GM18520 (cell line): ENCODE data around the gene CIDEB.
A peak's percentile ranks its signal among the peaks of the same experiment; 100 is the strongest.
"Not testable (repeated sequence)": the region's sequence is repeated elsewhere in the genome, so short reads cannot be mapped to it uniquely, and the experiment has no call there.

ENCODE experiments used
- ATAC-seq: cut with Tn5 transposase; IDR thresholded peaks from one replicate; pipeline ENCODE4 v1.9.1; 2021; ENCODE audit not compliant: unreplicated experiment

The CIDEB gene

DNA sequence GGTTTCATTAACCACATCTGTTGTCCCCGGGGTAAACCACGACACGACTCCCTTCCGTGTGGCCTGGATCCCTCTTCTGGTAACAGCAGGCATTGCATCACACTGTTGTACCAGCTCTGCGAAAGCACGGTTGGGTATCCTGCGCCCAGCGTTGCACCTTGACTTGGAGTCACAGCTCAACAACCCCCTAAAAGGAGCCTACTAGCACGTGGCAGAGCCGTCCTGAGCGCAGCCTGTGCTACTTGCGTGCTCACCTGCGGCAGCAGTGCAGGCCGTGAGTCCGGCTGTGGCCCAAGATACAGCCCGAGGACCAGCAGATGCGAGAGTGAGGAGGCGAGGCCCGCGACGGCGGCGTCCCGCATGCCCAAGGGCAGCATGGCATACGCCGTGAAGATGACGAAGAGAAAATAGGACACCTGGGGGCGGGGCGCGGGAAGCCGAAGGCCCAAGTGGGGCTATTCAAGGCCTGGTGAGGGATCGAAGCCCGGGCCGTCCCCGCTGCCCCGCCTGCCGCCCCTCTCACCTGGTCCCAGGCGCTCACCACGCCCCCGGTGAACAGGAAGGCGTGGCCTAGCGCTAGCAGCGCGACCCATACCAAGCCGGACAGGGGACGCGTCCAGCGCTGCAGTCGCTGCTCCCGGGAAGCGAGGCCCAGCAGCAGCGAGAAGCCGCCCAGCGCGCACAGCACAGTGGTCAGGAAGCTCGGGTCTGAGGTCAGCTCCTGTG lies 24.7 kb upstream of the CIDEB start:
- peak; percentile 61 for ATAC-seq

DNA sequence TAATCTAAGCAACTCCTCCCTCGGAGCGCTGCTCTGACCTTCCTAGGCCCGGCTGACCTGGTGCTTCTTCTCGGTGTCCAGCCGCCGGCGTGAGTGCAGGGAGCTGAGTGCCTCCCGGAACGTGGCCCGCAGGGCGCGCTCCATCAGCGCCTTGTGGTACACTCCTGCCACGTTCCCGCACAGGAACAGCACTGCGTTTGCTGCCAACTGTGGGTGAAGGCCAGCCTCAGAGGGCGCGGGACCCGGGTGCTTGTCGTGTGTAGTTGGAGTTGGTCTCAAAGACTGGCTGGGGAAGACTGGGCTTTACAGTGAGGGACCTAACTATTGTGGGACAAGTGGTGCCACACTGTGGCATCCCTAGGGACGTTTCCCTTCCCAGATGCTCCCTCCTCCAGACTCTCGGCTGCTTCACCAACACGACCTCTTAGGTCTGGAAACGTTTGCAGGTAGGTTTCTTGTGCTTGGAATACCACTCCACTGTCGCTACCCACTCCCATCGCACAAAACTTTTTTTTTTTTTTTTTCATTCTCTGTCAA lies 24.0 kb upstream of the CIDEB start:
- ATAC-seq, result no peak

DNA sequence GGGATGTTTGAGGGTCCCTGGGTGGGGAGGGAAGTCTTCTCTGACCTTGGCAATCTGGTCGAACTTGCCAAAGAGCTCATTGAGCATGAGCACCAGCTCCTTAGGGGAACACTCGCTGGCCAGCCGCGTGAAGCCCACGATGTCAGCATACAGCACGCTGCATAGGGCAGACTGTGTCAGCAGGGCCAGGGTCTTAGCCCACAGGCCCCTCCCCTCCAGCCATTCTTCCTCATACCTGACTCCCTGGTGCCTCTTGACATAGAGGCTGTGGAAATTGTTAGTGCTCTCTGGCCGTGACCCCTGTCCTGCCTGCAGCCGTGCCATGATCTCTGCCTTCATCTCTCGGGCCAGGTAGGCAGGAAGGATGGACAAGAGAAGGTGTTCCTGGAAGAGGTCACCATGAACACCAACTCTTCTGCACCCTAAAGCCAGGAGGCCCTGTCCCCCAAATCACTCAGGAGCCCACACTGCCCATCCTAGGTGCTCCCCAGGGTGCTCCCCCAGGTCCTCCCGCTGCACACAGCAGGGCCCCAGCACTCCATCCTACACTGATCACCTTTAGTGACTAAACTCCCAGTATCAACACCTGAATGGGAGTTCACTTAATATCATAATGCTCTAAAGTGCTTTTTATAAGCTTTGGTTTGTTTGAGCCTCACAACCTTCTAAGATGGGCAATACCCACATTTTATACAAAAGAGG lies 23.3 kb upstream of the CIDEB start:
- no peak for ATAC-seq

DNA sequence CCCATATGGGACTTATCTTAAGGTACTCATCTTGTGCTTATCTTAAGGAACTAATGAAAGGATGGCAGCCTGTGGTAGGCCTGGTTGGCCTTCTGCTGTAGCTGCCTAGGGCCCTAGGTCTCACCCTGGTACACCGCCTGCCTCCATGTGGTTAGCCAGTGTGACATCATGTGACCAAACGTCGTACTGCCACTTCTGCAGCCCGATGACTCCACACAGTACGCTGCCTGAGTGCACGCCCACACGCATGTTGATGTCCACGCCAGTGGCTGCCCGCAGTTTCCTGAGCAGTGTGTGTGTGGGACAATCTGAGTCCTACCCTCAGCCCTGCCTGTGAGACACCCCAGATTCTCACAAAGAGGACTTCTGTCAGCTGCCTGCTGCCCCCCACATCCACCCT lies 22.0 kb upstream of the CIDEB start:
- ATAC-seq, result no peak

DNA sequence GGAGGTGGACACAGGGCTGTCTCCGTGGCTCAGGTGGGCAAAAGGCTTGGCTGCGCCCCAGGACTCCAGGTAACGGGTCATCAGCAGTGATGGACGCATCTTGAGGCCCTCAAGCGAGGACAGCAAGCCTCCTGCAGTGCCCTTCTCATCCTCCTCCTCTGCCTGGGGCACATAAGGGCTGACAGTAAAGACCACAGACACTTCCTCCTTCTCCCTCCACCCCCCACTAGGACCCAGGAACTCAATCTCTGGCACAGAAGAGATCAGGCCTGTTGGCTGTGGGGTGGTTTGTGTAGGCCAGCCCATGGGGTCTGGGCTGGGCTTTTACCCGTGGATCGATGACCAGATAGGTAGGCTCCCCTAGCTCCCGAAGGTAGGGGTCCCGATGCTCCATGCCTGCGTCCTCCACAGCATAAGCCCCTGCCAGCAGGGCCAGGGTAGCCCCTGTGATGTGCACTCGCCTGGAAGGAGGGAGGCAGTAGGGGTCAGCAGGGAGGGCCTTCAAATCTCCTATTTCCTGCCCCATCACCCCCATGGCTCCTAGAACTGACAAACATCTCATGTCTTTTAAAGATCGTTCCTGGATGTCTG lies 21.4 kb upstream of the CIDEB start:
- no peak for ATAC-seq

DNA sequence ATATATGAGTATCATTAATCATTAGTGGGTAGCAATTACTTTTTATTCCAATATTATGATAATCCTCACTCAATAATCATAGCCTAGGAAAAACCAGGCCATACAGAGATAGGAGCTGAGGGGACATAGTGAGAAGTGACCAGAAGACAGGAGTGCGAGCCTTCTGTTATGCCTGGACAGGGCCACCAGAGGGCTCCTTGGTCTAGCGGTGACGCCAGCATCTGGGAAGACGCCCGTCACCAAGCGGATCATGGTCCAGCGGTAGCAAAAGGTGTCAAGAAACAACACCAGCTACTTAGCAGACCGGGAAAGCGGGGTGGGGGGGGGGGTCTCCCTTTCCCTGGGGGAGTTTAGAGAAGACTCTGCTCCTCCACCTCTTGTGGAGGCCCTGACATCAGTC lies 20.1 kb upstream of the CIDEB start:
- not testable (repeated sequence) for ATAC-seq

DNA sequence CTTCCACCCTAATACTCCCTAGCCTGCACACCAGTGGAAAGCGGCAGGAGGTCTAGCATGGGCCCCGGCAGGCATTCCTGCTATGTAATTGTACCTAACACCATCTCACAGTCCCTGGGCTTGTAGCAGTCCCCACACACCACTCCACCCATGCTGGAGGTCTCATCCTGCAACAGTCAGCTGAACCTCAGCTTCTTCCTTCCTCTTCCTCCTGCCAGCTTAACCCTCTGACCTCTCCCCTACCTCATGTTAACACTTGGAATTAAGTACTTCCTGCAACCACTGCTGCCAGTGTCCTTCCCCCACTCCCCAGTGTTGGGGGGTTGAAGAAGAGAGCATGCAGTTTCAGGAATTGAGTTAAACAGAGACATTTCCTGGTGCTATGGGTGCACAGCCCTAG lies 19.5 kb upstream of the CIDEB start:
- no peak for ATAC-seq

DNA sequence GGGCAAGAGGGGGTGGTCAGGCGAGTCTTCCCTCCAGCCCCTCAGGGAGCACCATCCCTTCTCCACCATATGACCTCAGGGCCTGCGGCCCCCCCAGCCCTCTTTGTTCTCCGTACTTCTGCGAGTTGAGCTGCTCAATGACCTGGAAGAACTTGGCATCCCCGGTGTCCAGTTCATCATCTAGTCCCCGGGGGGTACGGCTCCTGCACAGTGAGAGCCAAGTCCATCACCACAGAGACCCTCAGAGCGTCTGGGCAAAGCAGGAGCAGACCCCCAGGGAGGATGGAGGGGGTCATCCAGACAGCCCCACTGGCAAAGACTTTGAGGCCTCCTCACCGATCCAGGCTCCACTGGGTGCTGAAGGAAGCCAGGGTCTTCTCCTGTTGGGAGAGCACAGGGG lies 18.2 kb upstream of the CIDEB start:
- no peak for ATAC-seq

DNA sequence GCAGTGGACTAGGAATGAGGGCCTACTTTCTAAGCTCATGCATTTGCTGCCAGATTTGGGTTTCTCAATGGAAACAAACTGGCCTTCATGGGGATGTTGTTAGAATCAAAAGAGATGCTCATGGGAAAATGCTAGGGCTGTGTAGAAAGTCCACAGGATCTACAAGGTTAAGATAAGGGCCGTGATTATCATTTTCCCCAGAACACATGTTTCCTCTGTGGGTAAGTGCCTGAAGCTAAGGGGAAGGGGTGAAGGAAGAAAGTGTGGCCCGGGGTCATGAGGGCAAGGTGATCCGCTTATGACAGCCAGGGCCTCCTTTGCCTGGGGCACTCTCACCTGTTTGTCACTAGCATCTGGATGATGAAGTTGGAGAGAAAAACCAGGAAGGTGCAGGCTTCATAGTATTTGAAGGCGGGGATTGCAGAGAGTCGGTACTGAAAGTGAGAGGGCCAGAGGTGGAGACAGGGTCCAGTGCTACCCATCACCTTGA lies 17.3 kb upstream of the CIDEB start:
- no peak for ATAC-seq

DNA sequence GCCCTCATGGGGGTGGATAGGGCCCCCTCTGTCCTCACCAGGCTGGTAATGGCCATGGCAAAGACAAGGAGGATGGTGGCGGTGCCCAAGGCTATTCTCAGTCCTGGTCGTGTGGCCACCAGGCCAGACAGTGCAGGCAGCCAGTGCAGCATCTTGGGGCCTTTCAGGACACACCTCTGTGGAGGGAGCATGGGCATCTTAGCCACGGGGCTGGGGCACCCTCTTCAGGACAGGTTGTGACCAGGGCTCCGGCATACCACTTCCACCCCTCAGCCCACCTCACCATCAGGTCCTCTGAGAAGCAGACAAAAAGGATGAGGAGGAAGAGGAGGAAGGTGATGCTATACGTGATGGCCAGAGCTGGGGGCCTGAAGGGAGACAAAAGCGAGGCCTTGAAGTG lies 16.2 kb upstream of the CIDEB start:
- ATAC-seq, result no peak

DNA sequence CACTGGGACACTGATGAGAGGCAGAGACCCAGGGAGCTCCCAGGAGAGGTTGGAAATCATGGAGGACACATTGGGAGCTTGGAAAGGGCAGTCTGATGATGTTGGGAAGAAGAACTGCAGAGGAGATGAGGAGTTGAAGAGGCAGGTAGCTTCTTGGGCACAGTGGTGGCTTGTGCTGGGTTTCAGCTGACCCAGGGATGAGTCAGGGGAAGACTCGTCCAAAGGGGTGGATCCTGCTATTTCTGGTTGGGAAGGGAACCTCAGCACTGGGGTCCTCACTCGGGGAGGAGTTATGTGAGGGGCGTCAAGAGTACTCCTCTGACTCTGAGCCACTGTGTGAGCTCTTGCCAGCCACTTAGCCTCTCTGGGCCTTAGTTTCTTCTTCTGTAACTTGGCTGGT lies 15.6 kb upstream of the CIDEB start:
- ATAC-seq, result no peak

DNA sequence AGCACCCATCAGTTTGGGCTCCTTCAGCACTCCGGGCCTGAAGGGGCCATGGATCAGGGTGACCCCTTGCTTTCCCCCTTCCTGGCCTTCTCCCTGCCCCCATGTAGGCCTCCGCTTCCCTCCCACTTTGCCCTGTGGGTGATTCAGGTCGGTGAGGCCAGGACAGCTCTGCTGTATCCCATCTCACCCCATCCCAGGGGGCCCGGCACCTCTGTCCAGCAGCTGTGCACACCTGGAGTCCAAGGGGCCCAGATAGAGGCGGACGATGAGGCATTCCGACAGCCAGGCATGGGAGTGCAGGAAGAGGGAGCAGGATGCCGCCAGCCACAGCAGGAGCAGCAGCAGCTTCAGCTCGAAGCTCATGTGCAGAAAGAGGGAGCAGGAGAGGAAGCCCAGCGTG lies 14.9 kb upstream of the CIDEB start:
- ATAC-seq, result no peak

DNA sequence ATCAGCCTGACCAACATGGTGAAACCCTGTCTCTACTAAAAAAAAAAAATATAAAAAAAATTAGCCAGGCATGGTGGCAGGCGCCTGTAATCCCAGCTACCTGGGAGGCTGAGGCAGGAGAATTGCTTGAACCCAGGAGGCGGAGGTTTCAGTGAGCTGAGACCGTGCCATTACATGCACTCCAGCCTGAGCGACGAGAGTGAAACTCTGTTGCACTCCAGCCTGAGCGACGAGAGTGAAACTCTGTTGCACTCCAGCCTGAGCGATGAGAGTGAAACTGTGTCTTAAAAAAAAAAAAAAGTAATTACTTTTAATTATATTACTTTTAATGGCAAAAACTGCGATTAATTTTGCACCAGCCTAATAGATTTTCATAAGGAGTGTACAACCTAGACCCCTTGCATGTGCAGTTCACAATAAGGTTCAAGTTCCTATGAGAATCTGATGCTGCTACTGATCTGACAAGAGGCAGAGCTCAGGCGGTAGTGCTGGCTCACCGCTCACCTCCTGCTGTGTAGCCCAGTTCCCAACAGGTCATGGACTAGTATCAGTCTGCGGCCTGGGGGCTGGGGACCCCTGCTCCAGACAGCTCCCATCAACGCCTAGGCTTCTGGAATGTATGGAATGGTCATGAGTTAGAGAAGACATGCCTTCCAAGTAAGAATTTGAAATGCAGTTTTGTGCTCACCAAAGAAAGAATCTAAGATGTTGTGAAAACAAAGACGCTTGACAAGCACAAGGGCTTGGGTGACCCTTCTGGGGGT lies 13.6 kb upstream of the CIDEB start:
- no peak for ATAC-seq

DNA sequence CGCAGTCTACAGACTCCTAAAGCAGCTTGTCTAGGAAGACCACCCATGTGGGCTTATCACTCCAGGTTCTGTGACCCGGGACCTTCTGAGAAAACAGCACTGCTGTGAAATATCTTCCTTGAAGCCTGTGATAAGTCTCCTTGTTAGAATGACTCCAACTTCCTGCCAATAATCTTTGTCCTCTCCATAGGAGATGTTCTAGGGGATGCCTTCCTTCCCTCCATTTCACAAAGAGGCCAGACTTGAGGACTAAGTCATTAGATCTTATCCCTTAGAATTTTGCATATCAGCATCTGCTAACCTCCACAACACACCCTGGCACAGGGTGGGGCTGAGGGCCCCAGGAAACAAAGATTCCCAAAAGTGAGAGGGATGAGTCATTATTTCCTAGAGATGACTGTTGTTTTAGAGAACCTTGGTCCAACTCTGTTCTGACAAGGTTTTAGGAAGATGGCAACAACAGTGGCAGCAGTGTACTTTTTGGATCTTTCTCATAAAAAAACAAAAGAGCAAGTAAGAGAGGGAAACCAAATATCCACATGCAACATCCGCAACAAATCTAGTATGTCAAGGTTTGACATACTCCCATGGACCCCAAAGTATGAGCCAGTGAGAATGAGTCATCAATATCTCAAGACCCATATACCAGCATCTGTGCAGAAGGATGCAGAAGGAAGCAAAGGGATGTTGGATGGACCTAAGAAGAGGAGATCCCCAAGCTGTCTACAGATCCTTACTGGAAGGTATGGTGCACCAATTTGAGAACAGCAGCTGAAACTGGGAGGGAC lies 9.6 kb upstream of the CIDEB start:
- no peak for ATAC-seq

DNA sequence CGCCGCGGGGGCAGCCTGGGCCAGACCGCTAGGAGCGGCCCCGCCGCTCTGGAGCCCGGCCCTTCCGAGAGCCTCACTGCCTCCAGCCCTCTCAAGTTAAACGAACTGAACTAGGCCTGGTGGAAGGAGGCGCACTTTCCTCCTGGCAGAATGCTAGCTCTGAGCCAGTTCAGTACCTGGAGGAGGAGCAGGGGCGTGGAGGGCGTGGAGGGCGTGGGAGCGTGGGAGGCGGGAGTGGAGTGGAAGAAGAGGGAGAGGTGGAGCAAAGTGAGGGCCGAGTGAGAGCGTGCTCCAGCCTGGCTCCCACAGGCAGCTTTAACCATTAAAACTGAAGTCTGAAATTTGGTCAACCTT lies 8.8 kb upstream of the CIDEB start:
- no peak for ATAC-seq

DNA sequence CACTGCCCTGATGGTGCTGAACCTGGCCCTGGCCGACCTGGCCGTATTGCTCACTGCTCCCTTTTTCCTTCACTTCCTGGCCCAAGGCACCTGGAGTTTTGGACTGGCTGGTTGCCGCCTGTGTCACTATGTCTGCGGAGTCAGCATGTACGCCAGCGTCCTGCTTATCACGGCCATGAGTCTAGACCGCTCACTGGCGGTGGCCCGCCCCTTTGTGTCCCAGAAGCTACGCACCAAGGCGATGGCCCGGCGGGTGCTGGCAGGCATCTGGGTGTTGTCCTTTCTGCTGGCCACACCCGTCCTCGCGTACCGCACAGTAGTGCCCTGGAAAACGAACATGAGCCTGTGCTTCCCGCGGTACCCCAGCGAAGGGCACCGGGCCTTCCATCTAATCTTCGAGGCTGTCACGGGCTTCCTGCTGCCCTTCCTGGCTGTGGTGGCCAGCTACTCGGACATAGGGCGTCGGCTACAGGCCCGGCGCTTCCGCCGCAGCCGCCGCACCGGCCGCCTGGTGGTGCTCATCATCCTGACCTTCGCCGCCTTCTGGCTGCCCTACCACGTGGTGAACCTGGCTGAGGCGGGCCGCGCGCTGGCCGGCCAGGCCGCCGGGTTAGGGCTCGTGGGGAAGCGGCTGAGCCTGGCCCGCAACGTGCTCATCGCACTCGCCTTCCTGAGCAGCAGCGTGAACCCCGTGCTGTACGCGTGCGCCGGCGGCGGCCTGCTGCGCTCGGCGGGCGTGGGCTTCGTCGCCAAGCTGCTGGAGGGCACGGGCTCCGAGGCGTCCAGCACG lies 8.2 kb upstream of the CIDEB start:
- no peak for ATAC-seq

DNA sequence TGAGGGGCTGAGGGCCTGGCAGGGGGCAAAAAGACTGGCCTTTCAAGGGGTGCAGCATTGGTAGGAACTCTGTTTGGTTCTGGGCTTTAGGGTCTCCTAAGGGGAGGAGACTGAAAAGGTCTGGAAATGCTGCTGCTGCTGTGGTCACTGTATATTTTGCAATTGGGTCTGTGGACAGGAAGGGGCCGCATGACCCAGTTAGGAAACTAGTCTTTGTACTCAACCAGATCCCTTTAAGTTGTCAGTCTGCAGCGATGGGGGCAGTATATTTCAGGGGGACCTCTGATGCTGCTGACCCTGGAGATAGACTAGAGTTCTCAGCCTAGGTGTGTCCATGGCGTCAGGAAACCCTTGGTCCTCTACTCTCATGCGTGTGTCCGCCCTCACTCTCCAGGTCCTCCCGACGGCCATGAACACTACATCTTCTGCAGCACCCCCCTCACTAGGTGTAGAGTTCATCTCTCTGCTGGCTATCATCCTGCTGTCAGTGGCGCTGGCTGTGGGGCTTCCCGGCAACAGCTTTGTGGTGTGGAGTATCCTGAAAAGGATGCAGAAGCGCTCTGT lies 7.5 kb upstream of the CIDEB start:
- ATAC-seq, result no peak

DNA sequence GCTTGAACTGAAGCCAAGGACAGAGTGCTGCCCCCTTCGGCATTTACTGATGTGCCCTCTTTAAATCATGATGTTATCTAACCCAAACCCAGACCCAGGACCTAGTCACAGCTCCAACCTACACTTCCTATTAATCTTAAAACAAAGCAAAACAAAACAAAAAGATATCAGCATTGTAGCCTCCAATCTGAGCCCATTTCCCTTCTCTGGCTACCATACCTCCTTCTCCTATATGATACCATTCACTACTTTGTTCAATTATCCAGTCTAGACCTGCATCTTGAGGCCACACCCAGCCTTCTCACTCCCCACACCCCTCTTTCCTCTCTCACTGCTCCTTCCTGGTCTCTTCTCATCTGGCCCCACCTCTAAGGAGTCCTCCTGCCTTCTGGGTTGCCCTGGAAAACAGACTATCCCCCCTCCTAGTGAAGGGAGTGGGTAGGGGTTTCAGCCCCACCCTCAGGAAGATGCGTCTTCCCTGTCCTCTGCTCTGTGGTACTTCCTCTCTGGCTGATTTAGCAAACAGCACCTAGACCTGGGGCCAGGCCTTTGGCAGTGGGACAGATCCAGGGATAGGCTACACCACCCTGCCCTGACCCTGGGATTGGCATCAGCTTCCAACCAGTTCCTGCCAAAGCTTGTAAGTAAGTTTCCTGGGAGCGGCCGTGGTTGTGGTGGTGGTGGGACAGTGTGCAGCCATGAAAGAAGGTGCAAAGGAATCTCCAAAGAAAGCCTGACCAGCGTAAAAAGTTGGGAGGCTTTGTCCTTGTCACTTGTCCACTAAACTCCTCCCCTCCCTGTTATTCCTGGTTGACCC lies 6.8 kb upstream of the CIDEB start:
- no peak for ATAC-seq

DNA sequence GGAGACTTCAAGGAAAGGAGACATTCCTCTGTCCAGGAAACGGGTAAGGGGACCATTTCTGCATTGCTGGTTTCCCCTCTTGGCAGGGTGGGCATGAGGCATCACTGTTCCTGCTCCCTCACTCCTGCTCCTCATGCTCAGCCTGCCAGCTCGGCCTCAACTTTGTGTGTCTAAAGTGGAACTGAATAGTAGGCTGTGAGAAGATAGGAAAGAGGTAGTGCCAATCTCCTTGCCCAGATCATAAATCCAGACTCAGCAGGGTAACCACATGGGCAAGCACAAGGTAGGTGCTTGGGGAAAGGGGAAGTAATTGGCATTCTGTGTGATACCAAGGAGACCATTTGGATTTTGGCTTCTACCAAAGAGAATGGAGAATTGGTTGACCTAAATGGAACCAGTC lies 6.1 kb upstream of the CIDEB start:
- ATAC-seq, result no peak
